RWPE2 (cell line): ENCODE data around the gene ZNF469.

Source experiments
- ATAC-seq: fragments of 200-7000 bp; cut with Tn5 transposase; 3 replicates; pipeline ENCODE4 v1.9.1; 2021; ENCODE audit warnings: low read depth
- DNase-seq: peaks from one replicate; pipeline ENCODE4 v3.0.0-alpha.2; 2020; ENCODE audit warnings: low spot score
- H3K27ac ChIP-seq: fragments of 450-650 bp; 2 replicates; pipeline ENCODE4 v1.5.1; 2017; ENCODE audit warnings: mild to moderate bottlenecking; ENCODE audit not compliant: poor library complexity, severe bottlenecking
- H3K27me3 ChIP-seq: fragments of 250-450 bp; sonication (Bioruptor Pico); 2 replicates; pipeline ENCODE4 v1.5.1; 2021; ENCODE audit warnings: mild to moderate bottlenecking, moderate library complexity; ENCODE audit not compliant: insufficient read depth, poor library complexity, severe bottlenecking
- H3K36me3 ChIP-seq: fragments of 250-450 bp; sonication (Bioruptor Pico); 2 replicates; pipeline ENCODE4 v1.5.1; 2020; ENCODE audit warnings: low read depth, mild to moderate bottlenecking, moderate library complexity
- H3K4me1 ChIP-seq: fragments of 250-450 bp; sonication (Bioruptor Pico); 2 replicates; pipeline ENCODE4 v1.5.1; 2021; ENCODE audit warnings: mild to moderate bottlenecking, moderate library complexity; ENCODE audit not compliant: insufficient read depth, poor library complexity, severe bottlenecking
- H3K4me3 ChIP-seq: fragments of 250-450 bp; sonication (Bioruptor Pico); 2 replicates; pipeline ENCODE4 v1.5.1; 2021; ENCODE audit warnings: mild to moderate bottlenecking, moderate library complexity; ENCODE audit not compliant: severe bottlenecking
- H3K9me3 ChIP-seq: fragments of 250-450 bp; sonication (Bioruptor Pico); 2 replicates; pipeline ENCODE4 v1.5.1; 2021; ENCODE audit warnings: mild to moderate bottlenecking, moderate library complexity; ENCODE audit not compliant: severe bottlenecking
- TF ChIP-seq, protein P1 (sequence below): fragments of 450-650 bp; IDR thresholded peaks from one replicate; pipeline ENCODE4 v1.5.1; 2017; ENCODE audit warnings: mild to moderate bottlenecking, moderate library complexity; ENCODE audit not compliant: poor library complexity, severe bottlenecking

Gene ZNF469

DNA sequence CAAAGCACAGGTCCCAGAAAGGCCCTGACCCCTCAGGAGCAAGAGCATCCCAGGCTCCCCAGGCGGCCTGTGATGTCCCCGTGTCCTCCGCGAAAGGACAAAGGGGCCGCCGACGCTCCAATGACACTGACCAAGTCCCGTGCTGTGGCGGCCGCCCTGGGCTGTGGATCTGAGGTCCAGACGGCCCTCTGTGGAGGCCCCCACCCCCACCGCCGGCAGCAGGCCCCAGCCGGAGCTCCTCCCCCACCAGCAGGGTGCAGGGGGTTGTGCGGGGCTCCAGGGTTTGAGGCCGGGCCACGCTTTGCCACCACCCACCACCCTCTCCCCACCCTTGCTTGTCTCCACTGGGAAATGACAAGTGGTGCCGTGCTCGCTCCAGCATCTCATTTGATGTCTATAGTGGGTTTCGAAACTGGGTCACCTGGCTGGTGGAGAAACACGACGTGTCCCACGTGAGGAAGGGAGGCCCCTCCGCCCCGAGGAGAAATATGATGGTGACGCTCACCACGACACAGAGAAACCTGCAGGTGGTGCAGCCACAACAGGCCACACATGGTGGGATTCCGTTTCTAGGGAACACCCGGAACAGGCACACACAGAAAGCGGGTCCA is 31.2 kb upstream of the ZNF469 start:
- Histone ChIP-seq H3K36me3 (no peaks in the 10 kb centered on the region), H3K4me3 (no peak overlapping the region), H3K9me3 (no peaks in the 10 kb centered on the region), H3K4me1 (no peaks in the 10 kb centered on the region), H3K27me3 (no peaks in the 10 kb centered on the region), H3K27ac (no peak overlapping the region)
- TF ChIP-seq, protein P1, sequence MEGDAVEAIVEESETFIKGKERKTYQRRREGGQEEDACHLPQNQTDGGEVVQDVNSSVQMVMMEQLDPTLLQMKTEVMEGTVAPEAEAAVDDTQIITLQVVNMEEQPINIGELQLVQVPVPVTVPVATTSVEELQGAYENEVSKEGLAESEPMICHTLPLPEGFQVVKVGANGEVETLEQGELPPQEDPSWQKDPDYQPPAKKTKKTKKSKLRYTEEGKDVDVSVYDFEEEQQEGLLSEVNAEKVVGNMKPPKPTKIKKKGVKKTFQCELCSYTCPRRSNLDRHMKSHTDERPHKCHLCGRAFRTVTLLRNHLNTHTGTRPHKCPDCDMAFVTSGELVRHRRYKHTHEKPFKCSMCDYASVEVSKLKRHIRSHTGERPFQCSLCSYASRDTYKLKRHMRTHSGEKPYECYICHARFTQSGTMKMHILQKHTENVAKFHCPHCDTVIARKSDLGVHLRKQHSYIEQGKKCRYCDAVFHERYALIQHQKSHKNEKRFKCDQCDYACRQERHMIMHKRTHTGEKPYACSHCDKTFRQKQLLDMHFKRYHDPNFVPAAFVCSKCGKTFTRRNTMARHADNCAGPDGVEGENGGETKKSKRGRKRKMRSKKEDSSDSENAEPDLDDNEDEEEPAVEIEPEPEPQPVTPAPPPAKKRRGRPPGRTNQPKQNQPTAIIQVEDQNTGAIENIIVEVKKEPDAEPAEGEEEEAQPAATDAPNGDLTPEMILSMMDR: no peak
- peak; percentile 57 for DNase-seq
- ATAC-seq: no peak

DNA sequence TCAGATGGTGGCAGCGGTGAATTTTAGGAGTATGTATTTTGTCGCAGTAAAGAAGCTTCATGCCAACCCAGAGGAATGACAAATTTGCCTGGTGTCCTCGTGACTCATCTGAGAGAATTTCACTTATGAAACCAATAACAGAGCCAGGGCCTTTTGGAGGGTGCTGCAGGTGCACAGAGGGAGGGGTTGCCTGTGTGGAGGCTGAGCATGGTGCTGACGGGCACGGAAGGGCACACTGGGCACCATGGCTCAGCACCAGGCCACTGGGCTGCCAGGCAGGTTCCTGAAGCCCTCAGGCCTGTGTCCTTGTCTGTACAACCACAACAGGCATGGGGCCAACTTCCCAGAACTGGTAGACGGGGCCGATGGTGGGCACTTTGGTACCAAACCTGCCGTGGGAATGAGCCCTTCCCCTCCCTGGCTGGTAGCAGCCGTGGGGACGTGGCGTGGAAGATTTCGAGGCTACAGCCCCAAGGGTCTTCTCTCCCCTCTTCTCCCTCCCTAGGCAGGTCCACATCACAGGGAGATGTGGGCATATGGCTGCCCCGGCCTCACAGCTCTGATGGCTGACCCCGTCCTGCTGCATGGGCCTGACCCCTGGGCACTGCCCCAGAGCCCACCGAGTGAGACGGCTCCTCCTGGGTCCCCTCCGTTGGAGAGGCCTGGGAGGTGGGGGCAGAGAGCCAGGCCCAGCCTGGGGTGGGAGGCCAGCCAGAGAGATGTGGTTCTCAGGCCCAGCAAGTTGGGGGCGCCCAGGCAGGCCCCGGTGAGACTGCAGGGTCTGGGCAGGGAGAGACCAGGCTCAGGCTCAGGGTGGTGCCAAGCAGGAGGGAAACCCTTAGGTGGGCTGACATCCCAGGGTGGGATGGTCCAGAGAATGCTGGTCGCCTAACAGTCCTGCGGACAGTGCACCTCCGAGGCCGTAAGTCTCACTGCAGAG is 30.2 kb upstream of the ZNF469 start:
- TF ChIP-seq, protein P1: no peak

DNA sequence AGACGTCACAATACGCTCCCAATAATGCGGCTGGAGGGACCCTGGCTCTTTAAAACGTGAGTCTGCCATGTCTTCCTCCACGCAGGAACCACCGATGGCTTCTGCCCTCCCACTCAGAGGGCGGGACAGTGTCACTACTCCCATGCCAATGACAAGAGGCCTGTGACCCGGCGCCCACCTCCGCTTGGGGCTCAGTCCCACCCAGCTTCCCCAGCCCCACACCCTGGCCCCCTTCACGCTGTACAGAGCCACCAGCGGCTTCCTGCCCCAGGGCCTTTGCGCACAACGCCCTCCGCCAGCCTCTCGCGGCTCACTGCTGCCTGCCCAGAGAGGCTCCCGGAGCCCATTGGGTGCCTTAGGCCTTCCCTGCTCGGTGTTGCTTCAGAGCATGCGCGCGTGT is 29.5 kb upstream of the ZNF469 start:
- H3K9me3 ChIP-seq: no peaks in the 10 kb centered on the region
- TF ChIP-seq, protein P1: no peak
- ATAC-seq (no peak), DNase-seq (peak; percentile 70)
- H3K36me3 ChIP-seq: no peaks in the 10 kb centered on the region
- H3K4me1 ChIP-seq: no peaks in the 10 kb centered on the region
- H3K27me3 ChIP-seq: no peaks in the 10 kb centered on the region
- H3K4me3 ChIP-seq: no peak overlapping the region
- H3K27ac ChIP-seq: no peak overlapping the region

More for the DNA sequence above, 30.2 kb upstream of the ZNF469 start:
- DNase-seq (peak; percentile 54), ATAC-seq (no peak)
- Histone ChIP-seq H3K27me3 (no peaks in the 10 kb centered on the region), H3K4me1 (no peaks in the 10 kb centered on the region), H3K4me3 (no peak overlapping the region), H3K9me3 (no peaks in the 10 kb centered on the region), H3K27ac (no peak overlapping the region), H3K36me3 (no peaks in the 10 kb centered on the region)

DNA sequence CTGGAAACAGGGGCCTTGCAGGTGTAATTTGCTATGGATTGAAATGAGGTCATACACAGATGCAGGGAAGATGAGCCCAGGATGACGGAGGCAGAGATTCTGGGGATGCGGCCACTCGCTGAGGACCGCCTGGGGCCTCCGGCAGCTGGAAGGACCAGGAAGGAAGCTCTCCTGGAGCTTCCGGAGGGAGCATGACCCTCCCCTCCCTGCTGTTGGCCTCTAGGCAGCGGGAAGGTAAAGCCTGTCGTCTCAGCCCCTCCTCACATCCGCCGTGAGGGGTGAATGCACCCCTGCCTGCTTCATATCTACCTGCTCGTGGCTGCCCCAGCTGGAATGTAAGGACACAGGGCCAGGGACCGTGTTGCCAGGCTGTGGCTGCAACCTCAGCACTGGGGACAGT is 29.1 kb upstream of the ZNF469 start:
- Histone ChIP-seq H3K4me1 (no peaks in the 10 kb centered on the region), H3K27me3 (no peaks in the 10 kb centered on the region), H3K27ac (no peak overlapping the region), H3K4me3 (no peak overlapping the region), H3K9me3 (no peaks in the 10 kb centered on the region), H3K36me3 (no peaks in the 10 kb centered on the region)
- no peak for ATAC-seq
- DNase-seq: no peak
- TF ChIP-seq, protein P1: no peak
